Caco-2 (cell line): Measurements from ENCODE around the gene GAMT. TPM values are rescaled to one million over a fixed set of nuclear protein-coding genes. Genes with fewer than 3 reads are reported as not detected.

Experiments used
- BruUV-seq: library from RNA; stranded (reverse); fragments of 400-500 nt; replicated peaks from 2 replicates; lab custom pipeline; 2021; lab: Mats Ljungman, UMichigan
- CTCF ChIA-PET: fragments of 300-600 bp; sonication (Branson Sonifier 250); formaldehyde crosslinking; loops from one replicate; lab custom pipeline; 2022; ENCODE audit warnings: antibody characterized with exemption; lab: Charles Lee
- POLR2A ChIA-PET: fragments of 300-600 bp; sonication (Branson Sonifier 250); formaldehyde crosslinking; loops from one replicate; lab custom pipeline; 2022; ENCODE audit warnings: antibody characterized with exemption; lab: Charles Lee
- DNase-seq, 2 experiments: peaks; one replicate each; pipeline versions ENCODE4 v3.0.0 to v3.0.0-alpha.2; 2020 to 2022
- H3K27me3 ChIP-seq: replicated peaks from 2 replicates; pipeline ENCODE4 v1.6.0; 2011; ENCODE audit warnings: low read length; ENCODE audit not compliant: control insufficient read depth, insufficient read depth
- H3K36me3 ChIP-seq: 2 replicates; pipeline ENCODE4 v1.5.1; 2011; ENCODE audit warnings: low read length; ENCODE audit not compliant: control insufficient read depth, insufficient read depth
- H3K4me1 ChIP-seq: fragments of 250-450 bp; sonication (Bioruptor Pico); 2 replicates; pipeline ENCODE4 v1.5.1; 2020; ENCODE audit warnings: mild to moderate bottlenecking
- H3K4me3 ChIP-seq: 2 replicates; pipeline ENCODE4 v1.5.1; 2011; ENCODE audit warnings: low read depth, mild to moderate bottlenecking, control low read depth, low read length
- H3K9me3 ChIP-seq: fragments of 250-450 bp; sonication (Bioruptor Pico); 2 replicates; pipeline ENCODE4 v1.5.1; 2020; ENCODE audit warnings: mild to moderate bottlenecking, moderate library complexity
- H3K27ac Mint-ChIP-seq: one replicate; pipeline ENCODE4 v1.8.0; 2022; ENCODE audit warnings: mixed read lengths; ENCODE audit not compliant: unreplicated experiment
- H3K27me3 Mint-ChIP-seq: one replicate; pipeline ENCODE4 v1.8.0; 2022; ENCODE audit warnings: mixed read lengths; ENCODE audit not compliant: insufficient read depth, unreplicated experiment
- H3K36me3 Mint-ChIP-seq: one replicate; pipeline ENCODE4 v1.8.0; 2022; ENCODE audit warnings: mild to moderate bottlenecking, mixed read lengths; ENCODE audit not compliant: insufficient read depth, unreplicated experiment
- H3K4me1 Mint-ChIP-seq: one replicate; pipeline ENCODE4 v1.8.0; 2022; ENCODE audit warnings: low read depth, mixed read lengths; ENCODE audit not compliant: unreplicated experiment
- H3K4me3 Mint-ChIP-seq: one replicate; pipeline ENCODE4 v1.8.0; 2022; ENCODE audit warnings: mild to moderate bottlenecking, moderate library complexity, mixed read lengths; ENCODE audit not compliant: unreplicated experiment
- H3K9me3 Mint-ChIP-seq: one replicate; pipeline ENCODE4 v1.8.0; 2022; ENCODE audit warnings: mixed read lengths; ENCODE audit not compliant: unreplicated experiment
- CTCF ChIP-seq, 2 experiments: fragments of 200-600 bp in 1 of 2; IDR thresholded peaks; 1 replicate in 1 of 2; 2 replicates in 1 of 2; pipeline versions ENCODE4 v1.5.1 to v1.8.0; 2011 to 2022; ENCODE audit warnings: antibody characterized with exemption in 1 of 2, control low read depth in 1 of 2, inconsistent platforms in 1 of 2, low read depth in 1 of 2, low read length in 1 of 2, mild to moderate bottlenecking in 1 of 2, moderate library complexity in 1 of 2; ENCODE audit not compliant: insufficient read depth in 1 of 2, severe bottlenecking in 1 of 2, unreplicated experiment in 1 of 2
- intact Hi-C: fragments of 100-400 bp; cut with micrococcal nuclease; formaldehyde crosslinking; loops from one replicate; pipeline ENCODE4 v1.10.0; 2022; ENCODE audit not compliant: unreplicated experiment
- total RNA-seq: library from RNA; stranded (reverse); gene quantifications from 2 replicates; pipeline ENCODE4 v1.2.3, GENCODE V29; 2022

GAMT gene
- total RNA-seq, 1 experiment from 2014 or later = 75.7 TPM

GRCh38 chr19:1400281-1401137 is 833 bp downstream of the GAMT start:
- Histone ChIP-seq H3K4me3 (peak overlapping the region; percentile 54), H3K27me3 (no peaks in the 10 kb centered on the region), H3K4me1 (peaks cover 9% of the 10 kb centered on the region), H3K36me3 (peaks cover 2% of the 10 kb centered on the region; the same call in 1 of the 2 replicates), H3K9me3 (no peaks in the 10 kb centered on the region)
- POLR2A ChIA-PET = no interaction called here
- DNase-seq = peak; percentile 64 to 66
- peaks cover 35% of the 10 kb centered on the region for H3K36me3 Mint-ChIP-seq
- no peaks in the 10 kb centered on the region for H3K4me1 Mint-ChIP-seq
- CTCF ChIA-PET = interaction anchor here (0.6 kb wide), 1 partner anchor 57 kb away, joined by 4 read pairs; no protein-coding TSS in a partner anchor
- H3K27me3 Mint-ChIP-seq = no peaks in the 10 kb centered on the region
- BruUV-seq = no TSS peak
- TF ChIP-seq CTCF (IDR thresholded peaks at IDR 0.05; ENCODE audit: insufficient read depth in 1 of 2, low read depth in 1 of 2, low read length in 1 of 2, severe bottlenecking in 1 of 2, unreplicated experiment in 1 of 2) = no peak
- intact Hi-C loops = loop anchor here (1.0 kb wide), 1 partner anchor 15 kb away; no protein-coding TSS in a partner anchor
- H3K4me3 Mint-ChIP-seq = peak overlapping the region; percentile 73
- peak overlapping the region; percentile 29 for H3K27ac Mint-ChIP-seq
- H3K9me3 Mint-ChIP-seq = no peaks in the 10 kb centered on the region

- Mint-ChIP-seq H3K4me3 (peak overlapping the region; percentile 73), H3K9me3 (no peaks in the 10 kb centered on the region), H3K27ac (no peak overlapping the region), H3K27me3 (no peaks in the 10 kb centered on the region), H3K36me3 (peaks cover 42% of the 10 kb centered on the region), H3K4me1 (no peaks in the 10 kb centered on the region)
- Histone ChIP-seq H3K4me3 (peak overlapping the region; percentile 54), H3K9me3 (no peaks in the 10 kb centered on the region), H3K27me3 (no peaks in the 10 kb centered on the region), H3K36me3 (peaks cover 2% of the 10 kb centered on the region; the same call in 1 of the 2 replicates), H3K4me1 (peaks cover 9% of the 10 kb centered on the region)
- TF ChIP-seq CTCF (IDR thresholded peaks at IDR 0.05; ENCODE audit: insufficient read depth in 1 of 2, low read depth in 1 of 2, low read length in 1 of 2, severe bottlenecking in 1 of 2, unreplicated experiment in 1 of 2) = no peak
- intact Hi-C loops = loop anchor here (1.0 kb wide), 1 partner anchor 16 kb away; no protein-coding TSS in a partner anchor
- no TSS peak for BruUV-seq
- CTCF ChIA-PET = no interaction called here
- DNase-seq = no peak
- POLR2A ChIA-PET = no interaction called here
These were observed 1.6 kb downstream of the GAMT start for GRCh38 chr19:1399745-1400144.

- no peaks in the 10 kb centered on the region for H3K9me3 Mint-ChIP-seq
- no peaks in the 10 kb centered on the region for H3K9me3 ChIP-seq
- no TSS peak for BruUV-seq
- H3K4me1 ChIP-seq = peaks cover 9% of the 10 kb centered on the region
- ChIA-PET CTCF (no interaction called here), POLR2A (no interaction called here)
- H3K4me3 Mint-ChIP-seq = peak overlapping the region; percentile 19
- H3K4me3 ChIP-seq = no peak overlapping the region
- intact Hi-C loops = no loop called here
- DNase-seq = no peak
- peaks cover 2% of the 10 kb centered on the region; the same call in 1 of the 2 replicates for H3K36me3 ChIP-seq
- no peaks in the 10 kb centered on the region for H3K27me3 Mint-ChIP-seq
- no peaks in the 10 kb centered on the region for H3K4me1 Mint-ChIP-seq
- H3K36me3 Mint-ChIP-seq = peaks cover 49% of the 10 kb centered on the region
- TF ChIP-seq CTCF (IDR thresholded peaks at IDR 0.05; ENCODE audit: insufficient read depth in 1 of 2, low read depth in 1 of 2, low read length in 1 of 2, severe bottlenecking in 1 of 2, unreplicated experiment in 1 of 2) = no peak
- H3K27ac Mint-ChIP-seq = no peak overlapping the region
- no peaks in the 10 kb centered on the region for H3K27me3 ChIP-seq
These were observed 2.3 kb downstream of the GAMT start for GRCh38 chr19:1399079-1399478.
